HT1080 (cell line): ENCODE data around the gene EMD. TPM values are rescaled to one million over a fixed set of nuclear protein-coding genes. Genes with fewer than 3 reads are reported as not detected.
A peak's percentile ranks its signal among the peaks of the same experiment; 100 is the strongest.
"Not testable (repeated sequence)": the region's sequence is repeated elsewhere in the genome, so short reads cannot be mapped to it uniquely, and the experiment has no call there.

ENCODE experiments used
- DNase-seq: peaks from one replicate; pipeline ENCODE4 v3.0.0-alpha.2; 2015; ENCODE audit warnings: low read depth
- total RNA-seq: library from RNA; depleted of rRNA; stranded (reverse); fragments of >200 nt; shearing (Covaris generic); gene quantifications from 2 replicates; pipeline ENCODE4 v1.2.3, GENCODE V29; 2014

EMD gene
- total RNA-seq, 1 experiment from 2014 or later, result 41.5 TPM

DNA sequence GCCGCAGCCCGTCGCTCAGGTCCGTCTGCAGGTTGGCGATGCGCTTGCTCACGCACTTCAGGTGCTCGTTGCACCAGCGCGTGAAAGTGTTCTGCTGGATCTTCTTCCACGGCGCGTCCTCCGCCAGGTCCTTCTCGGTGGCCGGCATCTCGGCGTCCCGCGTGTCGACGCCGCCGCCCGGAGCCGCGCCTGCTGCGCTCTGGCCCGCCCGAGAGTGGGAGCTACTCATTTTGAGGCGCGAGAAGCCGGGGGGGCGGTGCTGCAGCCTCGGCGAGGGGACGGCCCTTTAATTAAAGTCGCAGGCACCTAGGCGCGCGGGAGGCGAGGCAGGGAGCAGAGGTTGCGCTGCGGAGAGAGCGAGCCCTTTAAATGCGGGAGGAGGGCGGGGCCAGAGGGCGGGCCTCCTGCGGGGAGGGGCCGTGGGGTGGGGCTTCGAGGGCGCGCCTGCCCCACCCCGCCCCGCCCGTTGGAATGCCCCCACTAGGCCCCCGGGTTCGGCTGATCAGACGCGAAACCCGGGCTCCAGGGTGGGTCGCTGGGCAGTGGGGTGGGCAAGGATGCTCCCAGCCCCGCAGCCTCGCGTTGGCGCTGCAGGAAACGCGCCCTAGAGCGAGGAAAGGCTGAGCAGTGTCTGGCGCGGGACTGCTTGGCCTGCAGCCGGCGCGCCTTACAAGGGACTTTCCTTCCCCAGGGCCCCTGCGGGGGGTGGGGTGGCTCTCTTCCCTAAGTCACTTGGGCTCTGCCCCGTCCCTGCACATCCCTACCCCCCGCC, 7.9 kb upstream of the EMD start:
- peak; percentile 88 for DNase-seq

DNA sequence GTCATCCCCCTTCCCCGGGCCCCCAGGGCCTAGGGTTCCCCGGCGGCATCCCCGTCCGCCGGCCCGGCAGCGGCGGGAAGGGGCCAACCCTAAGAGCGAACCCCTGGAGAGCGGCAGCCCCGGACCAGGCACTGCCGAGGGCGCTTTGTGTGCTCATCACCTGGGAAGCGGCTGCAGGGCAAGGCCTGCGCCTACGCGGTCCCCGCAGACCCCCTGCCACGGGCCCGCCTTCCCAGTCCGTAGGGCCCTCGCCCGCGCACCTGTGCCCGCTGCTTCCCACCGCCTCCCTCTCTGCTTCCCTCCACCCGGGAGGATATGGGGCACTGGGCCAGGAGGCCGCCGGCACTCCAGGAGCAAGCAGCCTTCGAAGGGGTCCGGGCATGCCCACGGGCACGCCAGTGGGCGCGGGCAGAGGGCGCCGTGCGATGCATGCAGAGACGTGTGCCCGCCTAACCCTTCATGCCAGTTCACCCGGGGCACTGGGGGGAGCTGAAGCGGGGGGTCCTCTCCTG, 7.2 kb upstream of the EMD start:
- DNase-seq, result no peak

DNA sequence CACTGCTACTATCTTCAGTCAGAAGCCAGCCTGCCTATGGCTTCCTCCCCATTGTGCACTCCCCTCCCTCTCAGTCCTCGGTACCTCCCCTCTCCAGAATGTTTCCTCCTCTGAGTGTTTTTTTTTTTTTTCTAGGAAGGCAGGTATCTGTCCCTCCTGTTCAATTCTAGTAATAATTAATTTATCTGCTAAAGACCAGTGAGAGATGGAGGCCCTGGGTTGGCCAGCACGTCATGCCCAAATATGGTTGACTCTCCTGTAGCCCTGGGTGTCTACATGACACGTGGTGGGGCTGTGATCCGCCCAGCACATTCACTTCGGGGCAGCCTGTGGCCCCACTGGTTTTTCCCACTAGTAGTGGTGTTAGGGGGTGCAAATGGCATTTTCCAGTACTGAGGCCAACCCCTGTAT, 6.5 kb upstream of the EMD start:
- DNase-seq, result no peak

DNA sequence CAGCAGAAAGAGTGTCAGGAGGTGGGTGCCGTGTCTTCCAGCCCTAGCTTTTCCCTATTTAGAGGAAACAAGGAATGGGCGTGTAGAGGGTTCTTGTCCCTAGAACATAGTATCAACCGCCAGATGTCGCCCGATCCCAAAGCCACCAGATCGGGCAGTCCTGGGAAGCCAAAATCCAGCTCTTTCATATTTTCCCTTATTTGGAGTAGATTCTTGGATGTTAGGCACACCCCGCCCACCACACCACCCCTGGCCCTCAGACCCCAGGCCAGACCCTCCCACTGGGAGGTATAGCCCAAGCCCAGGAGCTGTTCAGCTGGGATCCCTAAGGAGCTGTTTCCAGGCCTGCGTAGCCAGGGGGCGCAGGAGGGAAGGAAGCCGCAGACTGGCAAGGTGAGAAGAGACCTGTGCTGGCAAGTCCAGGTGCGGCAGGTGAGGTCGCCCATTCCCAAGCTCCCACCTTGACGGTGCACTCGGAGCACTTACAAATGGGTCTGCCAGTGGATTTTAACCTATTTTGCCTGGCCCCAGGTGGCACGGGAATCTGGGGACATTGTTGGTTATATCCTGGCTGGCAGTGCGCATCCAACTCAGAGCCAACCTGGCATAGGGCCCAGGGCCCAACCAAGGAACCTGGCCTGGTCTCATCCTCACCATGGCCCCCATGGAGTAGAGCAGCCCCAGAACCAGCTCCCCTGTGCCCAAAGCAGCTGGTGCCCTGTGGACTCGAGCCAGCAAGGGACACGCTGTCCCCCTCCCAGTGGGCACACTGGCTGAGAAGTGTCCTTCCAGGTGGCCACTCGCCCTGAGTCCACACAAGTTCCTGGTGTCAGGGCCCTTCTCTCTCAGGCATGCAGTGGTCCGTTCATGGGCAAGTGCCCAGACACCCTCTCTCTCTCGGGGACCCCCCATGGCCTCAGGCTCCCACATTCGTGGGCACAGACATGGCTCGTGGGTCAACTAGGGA, 5.5 kb upstream of the EMD start:
- peak; percentile 87 for DNase-seq

DNA sequence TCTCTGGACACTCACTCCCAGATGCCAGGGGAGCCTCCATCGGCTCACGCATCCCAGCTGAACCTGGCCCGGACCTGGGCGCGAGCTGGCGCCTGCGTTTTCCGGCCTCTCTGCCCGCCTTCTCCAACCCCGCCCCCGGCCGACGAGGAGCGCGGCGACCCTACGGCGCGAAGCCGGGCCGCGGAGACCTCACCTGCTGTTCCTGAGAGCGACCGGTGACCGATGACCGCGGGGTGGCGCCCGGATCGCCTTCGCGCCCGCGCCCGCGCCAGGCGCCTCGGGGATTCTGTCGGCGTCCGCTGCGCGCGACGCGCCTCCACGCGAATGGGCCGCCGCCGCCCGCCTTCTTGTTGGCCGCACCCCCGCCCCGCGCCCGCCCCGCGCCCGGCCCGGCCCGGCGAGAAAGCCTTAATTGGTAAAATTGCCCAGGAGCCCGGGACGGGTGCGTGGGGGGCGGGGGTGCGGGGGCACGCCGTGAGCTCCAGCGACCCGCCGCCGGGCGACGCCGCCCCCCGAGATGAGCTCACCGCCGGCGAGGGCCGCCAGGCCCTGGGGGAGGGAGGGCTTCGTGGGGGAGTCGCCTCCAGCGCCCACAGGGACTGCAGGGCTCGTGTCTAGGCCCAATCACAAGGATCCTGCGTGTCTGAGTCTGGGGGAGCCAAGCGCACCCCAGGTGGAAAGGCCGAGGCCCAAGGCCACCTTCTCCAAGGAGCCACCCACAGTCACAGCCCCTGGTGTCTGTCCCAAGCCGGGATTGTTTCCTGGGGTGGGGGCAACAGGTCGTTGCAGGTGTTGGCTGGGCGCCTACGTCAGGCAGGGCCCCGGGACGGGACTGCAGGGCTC, 4.6 kb upstream of the EMD start, which contains the start of gene FLNA:
FLNA (minus strand) TSS at position 322 of the 843 bp plus-strand sequence. CDS start 3,389 bp downstream, outside the sequence.
- no peak for DNase-seq

DNA sequence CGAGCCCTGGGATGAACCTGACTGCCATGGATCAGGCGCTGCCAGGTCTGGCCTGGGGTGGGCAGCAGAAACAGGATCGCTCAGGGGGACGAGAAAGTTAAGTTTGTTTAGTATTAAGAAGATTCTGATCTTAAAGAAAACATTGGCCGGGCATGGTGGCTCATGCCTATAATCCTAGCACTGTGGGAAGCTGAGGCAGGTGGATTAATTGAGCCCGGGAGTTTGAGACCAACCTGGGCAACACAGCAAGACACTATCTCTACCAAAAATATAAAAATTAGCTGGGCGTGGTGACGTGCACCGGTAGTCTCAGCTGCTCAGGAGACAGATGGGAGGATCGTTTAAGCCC, 4.0 kb upstream of the EMD start:
- no peak for DNase-seq

DNA sequence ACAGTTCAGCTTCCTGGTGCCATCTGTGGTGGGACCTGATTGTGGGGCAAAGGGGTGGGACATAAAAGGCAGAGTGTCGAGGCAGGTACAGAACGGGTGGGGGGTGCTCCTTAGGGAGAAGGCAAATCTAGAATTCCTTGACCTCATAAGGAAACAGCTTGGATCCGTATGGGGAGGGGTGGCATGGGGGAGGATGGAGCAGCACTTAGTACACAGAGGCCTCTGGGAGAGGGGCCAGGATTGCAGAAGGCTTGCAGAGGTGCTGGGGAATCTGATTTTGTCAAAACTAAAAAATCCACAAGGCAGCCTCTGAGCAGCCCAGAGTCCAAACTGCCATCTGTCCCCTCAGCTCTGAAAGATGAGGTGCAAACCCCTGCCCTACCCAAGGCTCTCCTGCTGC, 2.3 kb upstream of the EMD start:
- DNase-seq, result no peak

DNA sequence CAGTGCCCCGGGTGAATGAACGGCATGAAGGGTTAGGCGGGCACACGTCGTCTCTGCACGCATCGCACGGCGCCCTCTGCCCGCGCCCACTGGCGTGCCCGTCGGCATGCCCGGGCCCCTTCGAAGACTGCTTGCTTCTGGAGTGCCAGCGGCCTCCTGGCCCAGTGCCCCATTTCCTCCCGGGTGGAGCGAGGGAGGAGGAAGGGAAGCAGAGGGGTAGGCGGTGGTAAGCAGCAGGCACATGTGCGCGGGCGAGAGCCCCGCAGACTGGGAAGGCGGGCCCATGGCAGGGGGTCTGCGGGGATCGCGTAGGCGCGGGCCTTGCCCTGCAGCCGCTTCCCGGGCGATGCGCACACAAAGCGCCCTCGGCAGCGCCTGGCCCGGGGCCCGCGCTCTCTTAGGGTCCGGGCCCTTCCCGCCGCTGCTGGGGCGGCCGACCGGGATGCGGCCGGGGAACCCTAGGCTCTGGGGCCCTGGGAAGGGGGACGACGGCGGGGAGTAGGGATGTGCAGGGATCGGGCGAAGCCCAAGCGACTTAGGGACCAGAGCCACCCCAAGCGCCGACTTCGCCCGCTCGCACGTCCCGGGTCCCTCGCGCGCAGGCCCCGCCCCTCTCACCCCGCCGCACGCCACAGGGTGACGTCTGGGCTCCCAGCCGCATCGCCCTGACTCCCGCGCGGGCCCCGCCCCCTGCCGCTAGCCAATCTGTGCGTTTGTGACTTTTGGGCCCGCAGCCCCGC, 866 bp upstream of the EMD start:
- DNase-seq, result peak; percentile 41

DNA sequence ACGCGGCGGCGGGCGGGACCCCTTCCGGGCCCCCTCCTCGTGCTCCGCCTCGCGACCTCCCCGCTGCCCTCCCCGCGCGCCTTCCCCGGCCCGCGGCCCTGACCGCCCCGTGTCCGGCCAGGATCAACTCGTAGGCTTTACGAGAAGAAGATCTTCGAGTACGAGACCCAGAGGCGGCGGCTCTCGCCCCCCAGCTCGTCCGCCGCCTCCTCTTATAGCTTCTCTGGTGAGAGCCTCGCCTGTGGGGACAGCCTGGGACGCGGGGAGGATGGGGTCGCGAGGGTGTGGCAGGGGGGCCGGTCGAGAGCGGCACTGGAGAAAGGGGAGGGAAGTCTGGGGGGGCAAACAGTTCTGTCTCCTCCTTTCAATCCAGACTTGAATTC, 465 bp downstream of the EMD start:
- DNase-seq, result no peak

DNA sequence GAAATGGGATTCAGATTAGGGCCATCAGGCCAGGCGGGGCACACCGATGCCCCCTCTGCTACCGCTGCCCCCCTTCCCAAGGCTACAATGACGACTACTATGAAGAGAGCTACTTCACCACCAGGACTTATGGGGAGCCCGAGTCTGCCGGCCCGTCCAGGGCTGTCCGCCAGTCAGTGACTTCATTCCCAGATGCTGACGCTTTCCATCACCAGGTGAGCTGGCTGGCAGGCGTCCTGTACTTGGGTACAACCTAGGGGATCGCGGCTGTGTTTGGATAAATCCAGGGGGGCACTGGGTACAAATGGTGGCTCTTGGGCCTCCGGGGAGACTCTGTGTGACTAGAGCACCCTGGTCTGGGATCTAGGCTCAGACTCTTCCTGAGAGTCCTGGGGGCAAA, 1.1 kb downstream of the EMD start:
- DNase-seq, result no peak

DNA sequence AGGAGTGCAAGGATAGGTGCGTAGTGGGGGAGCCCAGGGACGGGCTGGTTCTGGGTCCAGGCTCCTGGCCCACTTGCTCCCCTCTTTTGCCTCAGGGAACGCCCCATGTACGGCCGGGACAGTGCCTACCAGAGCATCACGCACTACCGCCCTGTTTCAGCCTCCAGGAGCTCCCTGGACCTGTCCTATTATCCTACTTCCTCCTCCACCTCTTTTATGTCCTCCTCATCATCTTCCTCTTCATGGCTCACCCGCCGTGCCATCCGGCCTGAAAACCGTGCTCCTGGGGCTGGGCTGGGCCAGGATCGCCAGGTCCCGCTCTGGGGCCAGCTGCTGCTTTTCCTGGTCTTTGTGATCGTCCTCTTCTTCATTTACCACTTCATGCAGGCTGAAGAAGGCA, 1.7 kb downstream of the EMD start:
- no peak for DNase-seq

DNA sequence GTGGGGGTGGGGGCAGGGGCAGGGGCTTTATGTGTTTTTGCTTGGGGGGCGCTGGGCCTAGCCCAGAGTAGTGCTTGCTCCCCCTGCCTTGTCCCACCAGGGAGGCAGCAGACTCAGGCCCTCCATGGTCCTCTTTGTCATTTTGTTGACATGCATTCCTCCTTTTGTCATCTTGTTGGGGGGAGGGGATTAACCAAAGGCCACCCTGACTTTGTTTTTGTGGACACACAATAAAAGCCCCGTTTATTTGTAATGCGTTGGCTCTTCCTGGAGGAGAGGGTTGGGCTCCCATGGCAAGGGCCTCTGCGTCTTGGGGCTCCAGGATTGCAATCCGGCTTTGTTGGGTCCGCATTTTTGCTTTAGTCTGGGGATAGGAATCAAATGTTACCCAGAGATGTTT, 2.2 kb downstream of the EMD start:
- no peak for DNase-seq

DNA sequence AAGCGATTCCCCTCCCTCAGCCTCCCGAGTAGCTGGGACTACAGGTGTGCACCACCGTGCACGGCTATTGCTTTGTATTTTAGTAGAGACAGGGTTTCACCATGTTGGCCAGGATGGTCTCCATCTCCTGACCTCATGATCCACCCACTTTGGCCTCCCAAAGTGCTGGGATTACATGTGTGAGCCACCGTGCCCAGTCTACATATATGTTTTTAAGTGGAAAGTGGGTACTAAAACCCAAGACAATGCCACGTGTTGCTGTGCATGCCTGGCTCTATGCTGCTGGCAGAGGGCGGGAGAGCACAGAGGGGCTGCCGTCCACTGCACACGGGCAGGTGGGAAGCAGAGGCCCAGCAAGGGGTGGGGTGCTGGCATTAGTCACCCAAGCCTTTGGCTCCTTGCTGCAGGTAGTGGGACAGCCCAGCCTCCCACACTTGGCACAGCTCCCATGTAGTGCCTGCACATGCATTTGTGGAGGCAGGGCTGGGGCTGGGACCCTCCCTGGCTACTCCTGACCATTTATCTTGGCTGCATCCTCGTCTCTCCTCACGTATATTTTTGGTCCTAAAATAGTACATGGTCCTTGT, 3.5 kb downstream of the EMD start:
- no peak for DNase-seq

DNA sequence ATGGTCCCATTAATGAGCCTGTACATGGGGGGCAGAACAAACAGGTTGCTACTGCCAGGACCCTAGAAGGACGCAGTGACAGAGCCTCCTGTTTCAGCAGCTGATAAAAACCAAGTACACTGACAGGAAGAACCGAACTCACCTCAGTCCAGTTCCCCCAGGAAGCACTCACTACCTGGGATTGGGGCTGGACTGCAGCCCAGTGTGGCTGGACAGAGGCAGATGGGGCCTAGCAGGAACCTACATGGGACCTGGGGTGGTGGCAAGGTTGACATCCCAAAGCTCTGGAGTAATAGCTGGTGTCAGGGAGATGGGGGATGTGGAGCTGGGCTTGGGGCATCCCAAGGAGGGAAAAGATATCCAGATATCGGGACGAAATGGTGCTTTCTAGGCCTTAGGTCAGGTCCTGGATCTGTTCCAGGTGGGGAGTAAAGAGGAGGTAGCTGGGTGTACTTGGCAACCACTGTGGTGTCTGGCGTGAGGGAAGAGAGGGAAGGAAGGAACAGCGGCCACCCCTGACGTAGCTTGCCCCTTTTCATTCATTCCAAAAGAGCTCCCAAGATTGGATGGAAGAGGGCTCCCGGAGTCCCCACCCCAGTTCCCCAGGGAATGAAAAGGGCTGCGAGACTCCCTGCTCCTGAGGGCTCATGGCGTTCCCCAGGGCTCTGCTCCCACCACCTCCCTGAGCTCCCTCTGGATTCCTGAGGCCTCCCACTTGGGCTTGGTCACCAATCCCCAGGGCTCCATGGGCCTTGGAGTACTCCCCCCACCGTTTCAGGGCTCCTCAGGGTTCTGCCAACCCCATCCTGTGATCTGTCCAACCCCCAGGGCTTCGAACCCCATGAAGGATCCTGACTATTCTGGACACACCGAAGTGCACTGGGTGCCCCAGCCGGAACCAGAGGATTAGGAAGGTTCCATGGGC, 4.5 kb downstream of the EMD start:
- DNase-seq, result no peak

DNA sequence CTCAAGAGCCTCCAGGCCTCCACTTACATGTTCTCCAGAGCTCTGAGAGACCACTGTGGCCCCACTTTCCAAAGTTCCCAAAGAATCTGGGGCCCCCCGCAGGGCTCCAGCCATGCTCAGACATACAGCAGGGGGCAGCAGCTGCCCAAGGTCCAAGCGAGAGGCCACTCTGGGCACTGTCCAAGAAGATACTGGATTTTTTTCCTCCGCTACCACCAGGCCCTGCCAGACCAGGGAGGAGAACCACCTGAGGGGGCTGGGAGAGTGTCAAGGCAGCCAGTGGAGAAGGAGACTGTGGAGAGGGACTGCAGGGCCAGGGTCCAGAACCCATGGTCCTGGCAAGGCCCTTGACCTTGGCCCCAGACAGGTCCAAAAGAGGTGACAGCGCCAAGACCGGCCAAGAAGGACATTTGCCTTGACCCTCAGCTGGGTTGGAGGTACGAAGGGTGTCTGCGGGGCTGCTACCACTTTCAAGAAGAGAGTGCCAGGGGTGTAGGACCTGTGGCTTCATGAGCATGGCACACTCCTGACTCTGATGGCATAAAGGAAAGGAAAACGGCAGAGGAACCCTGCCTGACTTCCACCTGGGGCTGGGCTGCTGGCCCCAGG, 5.3 kb downstream of the EMD start:
- DNase-seq, result no peak

DNA sequence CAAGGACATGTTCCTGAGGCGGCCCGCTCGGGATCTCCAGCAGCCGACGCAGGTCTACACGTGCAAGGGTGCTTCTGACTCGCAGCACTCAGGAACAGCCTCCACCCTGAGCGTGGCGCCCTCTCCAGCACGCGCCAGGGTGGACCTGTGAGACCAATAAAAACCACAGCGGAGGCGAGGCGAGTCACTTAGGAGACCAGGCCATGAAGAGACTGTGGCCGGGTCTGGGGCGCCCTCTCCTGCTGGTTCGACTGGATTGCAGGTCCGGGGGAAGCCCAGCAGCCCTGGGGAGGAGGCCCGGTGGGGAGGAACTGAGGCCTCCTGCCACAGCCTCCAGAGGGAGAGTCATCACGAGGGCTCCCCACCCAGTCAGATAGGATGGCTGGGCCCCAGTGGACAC, 9.0 kb downstream of the EMD start:
- DNase-seq, result not testable (repeated sequence)

DNA sequence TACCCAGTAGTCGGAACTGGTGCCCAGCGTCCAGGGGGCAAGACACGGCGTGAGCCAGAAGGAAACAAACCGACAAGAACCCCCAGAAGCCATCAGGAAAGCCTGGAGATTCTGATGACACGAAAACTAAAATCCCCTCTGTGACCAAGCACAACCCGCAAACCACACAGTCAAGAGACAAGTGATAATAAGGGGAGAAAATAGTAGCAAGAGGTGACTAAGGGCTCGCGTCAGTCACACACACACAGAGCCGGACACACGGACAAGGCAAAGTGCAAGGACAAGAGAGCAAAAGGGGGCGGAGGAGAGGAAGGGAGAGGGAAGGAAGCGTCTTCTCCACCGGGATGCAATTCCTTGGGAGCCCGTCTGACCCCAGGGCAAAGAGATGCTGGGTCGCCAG, 9.6 kb downstream of the EMD start:
- not testable (repeated sequence) for DNase-seq
